Gastrocnemius medialis (tissue), 4 donors: Measurements from ENCODE around the gene FCRL5. TPM values are rescaled to one million over a fixed set of nuclear protein-coding genes. Genes with fewer than 3 reads are reported as not detected.

Experiments
- ATAC-seq, 2 donors: fragments of 150-250 bp; one replicate each; pipeline ENCODE4 v1.9.1; 2016
- DNase-seq, 2 donors: peaks; one replicate each; pipeline ENCODE4 v3.0.0-alpha.2; 2019
- H3K27ac ChIP-seq, 4 donors: fragments of 200-600 bp; sonication (generic); 1 replicate in 1 of 4; 2 replicates in 3 of 4; pipeline ENCODE4 v1.5.1; 2016 to 2018; ENCODE audit warnings: mild to moderate bottlenecking in 2 of 4, moderate library complexity in 1 of 4
- H3K27me3 ChIP-seq, 3 donors: fragments of 200-600 bp; sonication (generic) in 2 of 3; 1 replicate in 1 of 3; 2 replicates in 2 of 3; pipeline versions ENCODE4 v1.5.1 to v1.6.0; 2016 to 2019; ENCODE audit warnings: mild to moderate bottlenecking in 1 of 3, moderate library complexity in 1 of 3
- H3K36me3 ChIP-seq, 2 donors: fragments of 200-600 bp; sonication (generic) in 1 of 2; one replicate each; pipeline ENCODE4 v1.5.1; 2017 to 2018
- H3K4me1 ChIP-seq, 2 donors: fragments of 200-600 bp; sonication (generic) in 1 of 2; one replicate each; pipeline ENCODE4 v1.5.1; 2016 to 2017; ENCODE audit warnings: mild to moderate bottlenecking in 2 of 2
- H3K4me3 ChIP-seq, 4 donors: fragments of 200-600 bp; sonication (generic) in 3 of 4; 1 replicate in 1 of 4; 2 replicates in 3 of 4; pipeline ENCODE4 v1.5.1; 2016 to 2019; ENCODE audit warnings: mild to moderate bottlenecking in 2 of 4
- H3K9me3 ChIP-seq, 3 donors: fragments of 200-600 bp; sonication (generic) in 2 of 3; 1 replicate in 1 of 3; 2 replicates in 2 of 3; pipeline ENCODE4 v1.5.1; 2016 to 2019
- POLR2A ChIP-seq, 2 donors: fragments of 450-650 bp; IDR thresholded peaks; one replicate each; pipeline ENCODE4 v1.6.1; 2017; ENCODE audit warnings: antibody characterized with exemption in 2 of 2, mild to moderate bottlenecking in 2 of 2, moderate library complexity in 2 of 2
- in situ Hi-C, 4 donors: fragments of 200-750 bp; cut with MboI; loops; one replicate each; pipeline versions ENCODE4 v1.15.0 to v1.8.0; 2017; ENCODE audit warnings: low sequenced_read_pairs in 4 of 4
- intact Hi-C: fragments of 100-400 bp; cut with DNase I; formaldehyde crosslinking; loops from one replicate; pipeline ENCODE4 v1.15.1; 2023; ENCODE audit warnings: low total_unique reads
- total RNA-seq, 4 donors: library from RNA; depleted of rRNA; stranded (reverse); fragments of >200 nt; gene quantifications; one replicate each; pipeline versions ENCODE4 v1.1.0 to v1.2.3, GENCODE V29; 2016
- TF ChIP-seq, protein P1 (sequence below), 5 experiments: fragments of 450-650 bp in 3 of 5; fragments of 200-600 bp in 2 of 5; sonication (generic) in 2 of 5; IDR thresholded peaks in 4 of 5; conservative IDR thresholded peaks in 1 of 5; 1 replicate in 4 of 5; 2 replicates in 1 of 5; pipeline ENCODE4 v1.5.1; 2016 to 2019; ENCODE audit warnings: antibody characterized with exemption in 5 of 5, mild to moderate bottlenecking in 3 of 5, moderate library complexity in 3 of 5

FCRL5 gene
- total RNA-seq, 4 donors from 2014 or later: not detected

DNA sequence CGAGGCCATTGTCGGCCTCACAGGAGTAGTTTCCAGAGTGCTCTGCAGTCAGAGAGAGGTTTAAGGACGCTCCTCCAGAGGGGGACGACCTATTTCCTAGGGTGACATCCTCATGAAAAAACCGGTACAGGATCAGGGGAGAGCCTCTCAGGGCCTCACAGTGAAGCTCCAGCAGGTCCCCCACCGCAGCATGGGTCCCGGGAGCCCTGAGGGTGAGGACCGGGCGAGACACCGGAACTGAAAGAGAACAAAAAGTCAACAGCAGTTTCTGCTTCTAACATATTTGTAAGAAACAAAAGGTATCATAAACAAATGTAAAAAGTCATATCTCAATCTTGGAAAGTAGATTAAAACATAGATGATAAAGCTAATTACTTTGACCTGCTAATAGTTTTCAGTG lies 31.3 kb downstream of the FCRL5 start:
- no peak for ATAC-seq
- no peaks in the 10 kb centered on the region for H3K36me3 ChIP-seq
- no peaks in the 10 kb centered on the region for H3K4me1 ChIP-seq
- intact Hi-C loops: no loop called here
- H3K4me3 ChIP-seq: no peak overlapping the region
- H3K9me3 ChIP-seq: no peaks in the 10 kb centered on the region
- in situ Hi-C loops: no loop called here
- no peak for DNase-seq
- no peak overlapping the region for H3K27ac ChIP-seq
- no peaks in the 10 kb centered on the region for H3K27me3 ChIP-seq
- TF ChIP-seq, protein P1, sequence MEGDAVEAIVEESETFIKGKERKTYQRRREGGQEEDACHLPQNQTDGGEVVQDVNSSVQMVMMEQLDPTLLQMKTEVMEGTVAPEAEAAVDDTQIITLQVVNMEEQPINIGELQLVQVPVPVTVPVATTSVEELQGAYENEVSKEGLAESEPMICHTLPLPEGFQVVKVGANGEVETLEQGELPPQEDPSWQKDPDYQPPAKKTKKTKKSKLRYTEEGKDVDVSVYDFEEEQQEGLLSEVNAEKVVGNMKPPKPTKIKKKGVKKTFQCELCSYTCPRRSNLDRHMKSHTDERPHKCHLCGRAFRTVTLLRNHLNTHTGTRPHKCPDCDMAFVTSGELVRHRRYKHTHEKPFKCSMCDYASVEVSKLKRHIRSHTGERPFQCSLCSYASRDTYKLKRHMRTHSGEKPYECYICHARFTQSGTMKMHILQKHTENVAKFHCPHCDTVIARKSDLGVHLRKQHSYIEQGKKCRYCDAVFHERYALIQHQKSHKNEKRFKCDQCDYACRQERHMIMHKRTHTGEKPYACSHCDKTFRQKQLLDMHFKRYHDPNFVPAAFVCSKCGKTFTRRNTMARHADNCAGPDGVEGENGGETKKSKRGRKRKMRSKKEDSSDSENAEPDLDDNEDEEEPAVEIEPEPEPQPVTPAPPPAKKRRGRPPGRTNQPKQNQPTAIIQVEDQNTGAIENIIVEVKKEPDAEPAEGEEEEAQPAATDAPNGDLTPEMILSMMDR (IDR thresholded peaks at IDR 0.05 in 4 of 5, conservative IDR thresholded peaks at IDR 0.05 in 1 of 5): no peak
- no peak for TF ChIP-seq POLR2A (IDR thresholded peaks at IDR 0.05)

DNA sequence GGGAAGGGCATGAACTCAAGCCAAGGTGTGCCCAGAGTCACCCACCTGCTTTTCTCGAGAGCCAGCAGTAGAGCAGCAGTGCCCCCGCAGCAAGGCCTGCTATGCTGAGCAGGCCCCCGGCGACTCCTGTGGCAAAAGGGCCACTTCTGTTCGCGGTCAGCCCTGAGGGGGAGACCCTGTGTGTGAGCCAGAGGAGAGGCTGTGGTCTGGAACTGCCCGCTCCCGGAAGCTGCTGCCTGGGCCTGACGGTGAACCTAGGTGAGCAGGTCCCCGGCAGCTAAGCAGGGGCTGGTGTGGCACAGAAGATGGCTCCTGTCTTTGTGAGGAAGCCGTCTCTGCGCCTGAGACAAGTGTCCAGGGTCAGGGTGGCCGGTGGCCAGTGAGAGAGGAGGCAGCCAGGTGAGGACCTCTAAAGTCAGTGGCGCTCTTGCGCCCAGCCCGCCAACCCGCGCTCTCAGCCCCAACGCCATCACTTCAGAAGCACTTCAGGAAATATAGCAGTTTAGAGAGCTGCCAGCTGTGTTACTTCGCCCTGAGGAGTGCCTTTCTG lies 31.9 kb downstream of the FCRL5 start:
- in situ Hi-C loops: no loop called here
- Histone ChIP-seq H3K9me3 (no peaks in the 10 kb centered on the region), H3K27ac (no peak overlapping the region), H3K27me3 (no peaks in the 10 kb centered on the region), H3K36me3 (no peaks in the 10 kb centered on the region), H3K4me1 (no peaks in the 10 kb centered on the region), H3K4me3 (no peak overlapping the region)
- DNase-seq (no peak), ATAC-seq (no peak)
- TF ChIP-seq, protein P1 (IDR thresholded peaks at IDR 0.05 in 4 of 5, conservative IDR thresholded peaks at IDR 0.05 in 1 of 5): no peak
- TF ChIP-seq POLR2A (IDR thresholded peaks at IDR 0.05): no peak
- intact Hi-C loops: no loop called here

DNA sequence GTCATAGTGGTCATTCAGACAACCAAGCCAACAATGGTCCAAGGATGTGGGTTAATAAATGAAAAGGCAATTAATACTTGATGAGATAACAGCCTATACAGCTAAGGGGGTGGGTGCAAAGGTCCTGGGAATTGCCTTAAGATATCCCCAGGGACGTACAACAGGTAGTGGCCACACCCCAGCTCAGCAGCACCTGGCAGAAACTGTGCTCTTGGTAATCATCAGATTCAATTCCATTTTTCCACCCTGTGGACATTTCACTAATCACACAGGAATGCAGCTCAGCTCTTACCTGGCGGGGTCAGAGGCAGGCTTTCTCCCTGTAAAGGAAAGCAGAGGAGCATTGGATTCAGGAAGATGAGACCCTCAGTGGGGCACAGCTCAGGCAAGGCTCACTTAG lies 32.9 kb downstream of the FCRL5 start:
- TF ChIP-seq POLR2A (IDR thresholded peaks at IDR 0.05): no peak
- TF ChIP-seq, protein P1 (IDR thresholded peaks at IDR 0.05 in 4 of 5, conservative IDR thresholded peaks at IDR 0.05 in 1 of 5): no peak
- in situ Hi-C loops: no loop called here
- H3K4me3 ChIP-seq: no peak overlapping the region
- no peak for DNase-seq
- no peaks in the 10 kb centered on the region for H3K36me3 ChIP-seq
- H3K27me3 ChIP-seq: no peaks in the 10 kb centered on the region
- intact Hi-C loops: no loop called here
- no peaks in the 10 kb centered on the region for H3K9me3 ChIP-seq
- H3K4me1 ChIP-seq: no peaks in the 10 kb centered on the region
- no peak for ATAC-seq
- no peak overlapping the region for H3K27ac ChIP-seq

DNA sequence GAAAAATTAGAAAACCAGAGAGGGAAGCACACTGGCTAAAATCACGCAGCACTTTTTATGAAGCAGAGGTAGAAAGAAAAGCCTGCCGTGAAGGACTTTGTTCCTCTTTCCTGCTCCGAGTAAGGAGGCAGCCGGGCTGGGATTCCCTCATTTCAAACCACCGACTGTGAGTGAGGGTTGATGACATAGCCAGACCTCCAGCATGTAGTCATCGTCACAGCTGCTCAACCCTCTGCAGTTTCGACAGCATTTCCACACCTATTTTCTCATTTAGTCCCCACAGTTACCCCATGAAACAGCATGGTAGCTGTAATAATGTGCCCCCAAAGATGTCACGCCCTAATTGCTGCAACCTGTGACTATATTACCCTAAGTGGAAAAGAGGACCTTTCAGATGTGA lies 35.3 kb downstream of the FCRL5 start:
- Histone ChIP-seq H3K27ac (no peak overlapping the region), H3K9me3 (no peaks in the 10 kb centered on the region), H3K36me3 (no peaks in the 10 kb centered on the region), H3K27me3 (no peaks in the 10 kb centered on the region), H3K4me1 (no peaks in the 10 kb centered on the region), H3K4me3 (no peak overlapping the region)
- DNase-seq (no peak), ATAC-seq (no peak)
- TF ChIP-seq, protein P1 (IDR thresholded peaks at IDR 0.05 in 4 of 5, conservative IDR thresholded peaks at IDR 0.05 in 1 of 5): no peak
- no peak for TF ChIP-seq POLR2A (IDR thresholded peaks at IDR 0.05)
- in situ Hi-C loops: no loop called here
- intact Hi-C loops: no loop called here

DNA sequence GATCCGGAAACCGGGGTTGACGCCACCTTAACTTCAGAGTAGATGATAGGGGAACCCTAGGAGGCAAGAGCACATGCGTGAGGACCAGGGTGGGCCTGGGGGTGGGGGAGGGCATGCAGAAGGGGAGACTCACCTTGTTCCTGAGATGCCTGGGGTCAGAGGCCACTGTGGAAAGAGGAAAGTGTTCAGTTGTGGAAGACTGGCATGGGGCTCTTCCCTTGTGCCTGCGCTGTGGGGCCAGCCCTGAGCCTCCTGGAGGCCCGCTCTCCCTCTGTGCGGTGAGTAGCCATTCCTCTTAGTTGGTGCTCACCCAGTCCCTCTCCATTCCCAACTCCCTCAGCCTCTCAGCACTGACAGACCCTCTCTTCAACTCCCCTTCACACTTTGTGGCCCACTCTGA lies 36.6 kb downstream of the FCRL5 start:
- no peak for DNase-seq
- H3K36me3 ChIP-seq: no peaks in the 10 kb centered on the region
- intact Hi-C loops (no loop called here), in situ Hi-C loops (no loop called here)
- H3K4me1 ChIP-seq: no peaks in the 10 kb centered on the region
- H3K27me3 ChIP-seq: no peaks in the 10 kb centered on the region
- H3K9me3 ChIP-seq: no peaks in the 10 kb centered on the region
- no peak for ATAC-seq
- no peak for TF ChIP-seq POLR2A (IDR thresholded peaks at IDR 0.05)
- TF ChIP-seq, protein P1 (IDR thresholded peaks at IDR 0.05 in 4 of 5, conservative IDR thresholded peaks at IDR 0.05 in 1 of 5): no peak
- no peak overlapping the region for H3K27ac ChIP-seq
- H3K4me3 ChIP-seq: no peak overlapping the region
